K562 (cell line): Measurements from ENCODE around the gene GPER1. TPM values are rescaled to one million over a fixed set of nuclear protein-coding genes. Genes with fewer than 3 reads are reported as not detected.

ENCODE experiments used
- ATAC-seq: fragments of 200-7000 bp; cut with Tn5 transposase; 3 replicates; pipeline ENCODE4 v1.9.1; 2020; ENCODE audit warnings: moderate library complexity
- BruUV-seq: library from RNA; stranded (reverse); fragments of 400-500 nt; replicated peaks from 2 replicates; lab custom pipeline; 2021; lab: Mats Ljungman, UMichigan
- CTCF ChIA-PET: fragments of 300-600 bp; formaldehyde crosslinking; extraction: SDS; loops from one replicate; lab custom pipeline; 2021; ENCODE audit warnings: low intra/inter-chr PET ratio; lab: Yijun Ruan, JAX
- POLR2A ChIA-PET: fragments of 300-600, 350-650 bp; sonication (Branson Sonifier 250); formaldehyde crosslinking; extraction: SDS; loops from one replicate; lab custom pipeline; 2021; ENCODE audit warnings: antibody characterized with exemption, inconsistent platforms; lab: Yijun Ruan, JAX
- DNase-seq, 4 experiments: peaks; one replicate each; pipeline versions ENCODE4 v3.0.0 to v3.0.0-alpha.2; 2011 to 2018; ENCODE audit warnings: low spot score in 3 of 4, mixed read lengths in 3 of 4; ENCODE audit errors: extremely low read depth in 1 of 4
- FAIRE-seq: peaks from 2 replicates; lab custom pipeline; 2011; peaks lifted over from hg19 to GRCh38; lab: Jason Lieb, UNC
- H2AFZ ChIP-seq: 2 replicates; pipeline ENCODE4 v1.6.0; 2011; ENCODE audit warnings: low read depth, low read length, control low read depth, inconsistent platforms
- H3K27ac ChIP-seq: fragments of 200-600 bp; 3 replicates; pipeline ENCODE4 v1.8.0; 2011; ENCODE audit warnings: low read depth, mild to moderate bottlenecking, control low read depth, inconsistent platforms, low read length, moderate library complexity, mixed read lengths; ENCODE audit errors: extremely low read depth
- H3K27me3 ChIP-seq, 2 experiments: fragments of 300-600 bp in 1 of 2; 2 replicates in 1 of 2; 3 replicates in 1 of 2; pipeline versions ENCODE4 v1.6.0 to v1.8.0; 2011; ENCODE audit warnings: inconsistent platforms in 2 of 2, low read length in 2 of 2, mild to moderate bottlenecking in 1 of 2, mixed read lengths in 1 of 2, moderate library complexity in 1 of 2; ENCODE audit not compliant: control insufficient read depth in 2 of 2, insufficient read depth in 2 of 2
- H3K36me3 ChIP-seq: fragments of 300-600 bp; 3 replicates; pipeline ENCODE4 v1.8.0; 2011; ENCODE audit warnings: mild to moderate bottlenecking, low read length, inconsistent platforms; ENCODE audit not compliant: control insufficient read depth, insufficient read depth
- H3K4me1 ChIP-seq, 2 experiments: fragments of 200-600 bp in 1 of 2; replicated peaks in 1 of 2; 2 replicates in 1 of 2; 3 replicates in 1 of 2; pipeline versions ENCODE4 v1.5.1 to v1.8.0; 2011; ENCODE audit warnings: inconsistent platforms in 2 of 2, low read length in 2 of 2, mild to moderate bottlenecking in 1 of 2, mixed read lengths in 1 of 2, moderate library complexity in 1 of 2; ENCODE audit not compliant: control insufficient read depth in 2 of 2, insufficient read depth in 2 of 2
- H3K4me2 ChIP-seq: 2 replicates; pipeline ENCODE4 v1.6.1; 2011; ENCODE audit warnings: low read length, control low read depth, inconsistent platforms, mixed read lengths; ENCODE audit not compliant: insufficient read depth
- H3K4me3 ChIP-seq: fragments of 200-600 bp; sonication (generic), shearing (Covaris generic); 2 replicates; pipeline ENCODE4 v1.5.1; 2016; ENCODE audit warnings: control low read depth, inconsistent platforms
- H3K79me2 ChIP-seq: fragments of 200-600 bp; 3 replicates; pipeline ENCODE4 v1.8.0; 2011; ENCODE audit warnings: low read length, inconsistent platforms; ENCODE audit not compliant: control insufficient read depth, insufficient read depth
- H3K9ac ChIP-seq, 2 experiments: 2 replicates each; pipeline versions ENCODE4 v1.6.0 to v1.6.1; 2011; ENCODE audit warnings: low read depth in 2 of 2, low read length in 2 of 2, control low read depth in 1 of 2, inconsistent platforms in 1 of 2, mild to moderate bottlenecking in 1 of 2, mixed read lengths in 1 of 2; ENCODE audit not compliant: insufficient read depth in 1 of 2
- H3K9me1 ChIP-seq: one replicate; pipeline ENCODE4 v1.6.0; 2011; ENCODE audit warnings: inconsistent platforms, mild to moderate bottlenecking, low read length, moderate library complexity; ENCODE audit not compliant: control insufficient read depth, insufficient read depth
- H3K9me3 ChIP-seq: replicated peaks from 2 replicates; pipeline ENCODE4 v1.5.1; 2011; ENCODE audit warnings: low read depth, low read length, inconsistent platforms; ENCODE audit not compliant: control insufficient read depth, insufficient read depth
- H4K20me1 ChIP-seq: replicated peaks from 2 replicates; pipeline ENCODE4 v1.6.1; 2011; ENCODE audit warnings: low read length, inconsistent platforms, mixed read lengths; ENCODE audit not compliant: control insufficient read depth, insufficient read depth
- POLR2G ChIP-seq: fragments of 200-400 bp; formaldehyde crosslinking; IDR thresholded peaks from 2 replicates; pipeline ENCODE4 v1.6.1; 2017; ENCODE audit warnings: low read depth, mild to moderate bottlenecking, antibody characterized with exemption, low read length, moderate library complexity
- ZBTB33 ChIP-seq: sonication (generic); formaldehyde crosslinking; IDR thresholded peaks from 2 replicates; pipeline ENCODE4 v1.8.1; 2023; ENCODE audit warnings: mild to moderate bottlenecking, missing genetic modification reagents
- WGBS: fragments of 100-300 bp; shearing (Covaris generic); methylation state at CpG from one replicate; pipeline ENCODE4 v1.1.6; 2016; ENCODE audit warnings: low coverage, mixed read lengths; ENCODE audit not compliant: insufficient coverage; ENCODE audit errors: missing lambda C conversion rate; 5-methylcytosine and 5-hydroxymethylcytosine counted together
- in situ Hi-C: fragments of 300-500 bp; cut with MboI; formaldehyde crosslinking; loops from 4 replicates; pipeline ENCODE4 v1.15.0; 2018; ENCODE audit warnings: inconsistent platforms, mixed read lengths
- intact Hi-C: fragments of 100-400 bp; cut with micrococcal nuclease; formaldehyde crosslinking; loops from 2 replicates; pipeline ENCODE4 v1.14.2; 2022
- polyA plus RNA-seq, 8 experiments: library from polyadenylated mRNA; depleted of rRNA in 4 of 8; stranded (reverse) in 5 of 8; unstranded in 3 of 8; fragments of >200 nt; fragmentation: Nextera tagmentation in 2 of 8; fragmentation: Illumina TruSeq in 1 of 8; extraction: Ambion mirVana in 2 of 8; extraction: Trizol in 1 of 8; gene quantifications; 2 replicates each; pipeline versions ENCODE4 v1.2.1 to v1.2.3, GENCODE V29; 2011 to 2014; ENCODE audit warnings: inconsistent platforms in 1 of 8, missing spikeins in 1 of 8
- total RNA-seq, 7 experiments: library from RNA; depleted of rRNA in 6 of 7; stranded (reverse); fragments of >200 nt in 6 of 7; fragmentation: Illumina TruSeq in 2 of 7; extraction: Trizol in 2 of 7; gene quantifications; 2 replicates each; pipeline versions ENCODE4 v1.2.1 to v1.2.3, GENCODE V29; 2011 to 2021; ENCODE audit warnings: low replicate concordance in 1 of 7

Gene GPER1
- total and polyA plus RNA-seq, 9 of the 15 experiments (the other 6 are each of a cell fraction or from before 2014, with no cell fraction given) = 0.04 to 0.09 (median 0.08) TPM; not detected in 6

GRCh38 chr7:1081931-1082401 is 5.9 kb upstream of the GPER1 start:
- TF ChIP-seq POLR2G (no peak), ZBTB33 (CRISPR knock-in tag) (peak; percentile 77)
- no peak overlapping the region for H3K27ac ChIP-seq
- FAIRE-seq (no peak), ATAC-seq (no peak), DNase-seq (peak in 1 of 4 experiments; percentile 22)
- no peaks in the 10 kb centered on the region; the same call in 2 of the 3 replicates for H3K36me3 ChIP-seq
- no TSS peak for BruUV-seq
- no peaks in the 10 kb centered on the region for H4K20me1 ChIP-seq
- H3K9me3 ChIP-seq = no peaks in the 10 kb centered on the region
- intact Hi-C loops (no loop called here), in situ Hi-C loops (no loop called here)
- peak overlapping the region in 1 of 2 experiments; percentile 4; a peak in 1 of 4 replicates for H3K9ac ChIP-seq
- H3K4me3 ChIP-seq = no peak overlapping the region
- H2AFZ ChIP-seq = no peak overlapping the region
- H3K4me2 ChIP-seq = no peak overlapping the region
- ChIA-PET CTCF (no interaction called here), POLR2A (no interaction called here)
- H3K79me2 ChIP-seq = no peaks in the 10 kb centered on the region
- 79% methylated on average over 28 of the region's 31 CpGs for WGBS
- no peaks in the 10 kb centered on the region for H3K27me3 ChIP-seq
- peaks cover 0 to 64% of the 10 kb centered on the region in 2 experiments; a peak in 2 of 5 replicates for H3K4me1 ChIP-seq
- H3K9me1 ChIP-seq = no peaks in the 10 kb centered on the region
